Endothelial cell of umbilical vein (primary cell): ENCODE measurements around the gene FHIT. TPM values are rescaled to one million over a fixed set of nuclear protein-coding genes. Genes with fewer than 3 reads are reported as not detected.

Source experiments
- BruUV-seq: library from RNA; stranded (reverse); fragments of 400-500 nt; replicated peaks from 2 replicates; lab custom pipeline; 2021; lab: Mats Ljungman, UMichigan
- CTCF ChIA-PET: fragments of 300-600, 350-600 bp; sonication (Branson Sonifier 250); formaldehyde crosslinking; loops from one replicate; lab custom pipeline; 2021; ENCODE audit warnings: antibody characterized with exemption, inconsistent platforms; lab: Charles Lee
- POLR2A ChIA-PET: fragments of 300-600, 350-600 bp; sonication (Branson Sonifier 250); formaldehyde crosslinking; loops from one replicate; lab custom pipeline; 2021; ENCODE audit warnings: antibody characterized with exemption, inconsistent platforms; lab: Charles Lee
- DNase-seq: peaks from one replicate; pipeline ENCODE4 v3.0.0-alpha.2; 2011; ENCODE audit warnings: low read depth, low spot score
- FAIRE-seq: peaks from 2 replicates; lab custom pipeline; 2011; peaks lifted over from hg19 to GRCh38; lab: Jason Lieb, UNC
- H2AFZ ChIP-seq: 2 replicates; pipeline ENCODE4 v1.6.0; 2012; ENCODE audit warnings: low read depth, low read length, control low read depth, inconsistent platforms
- H3K27ac ChIP-seq: 2 replicates; pipeline ENCODE4 v1.5.1; 2011; ENCODE audit warnings: low read depth, mild to moderate bottlenecking, control low read depth, low read length, moderate library complexity; ENCODE audit not compliant: insufficient read depth
- H3K27me3 ChIP-seq, 2 experiments: 2 replicates each; pipeline versions ENCODE4 v1.6.0 to v1.6.1; 2011; ENCODE audit warnings: low read length in 2 of 2, mixed read lengths in 1 of 2; ENCODE audit not compliant: control insufficient read depth in 2 of 2, insufficient read depth in 2 of 2
- H3K36me3 ChIP-seq, 2 experiments: 2 replicates in 1 of 2; 3 replicates in 1 of 2; pipeline ENCODE4 v1.5.1; 2011; ENCODE audit warnings: low read length in 2 of 2, mild to moderate bottlenecking in 1 of 2, moderate library complexity in 1 of 2; ENCODE audit not compliant: control insufficient read depth in 2 of 2, insufficient read depth in 2 of 2; ENCODE audit errors: extremely low read depth in 1 of 2
- H3K4me1 ChIP-seq: 3 replicates; pipeline ENCODE4 v1.5.1; 2011; ENCODE audit warnings: mild to moderate bottlenecking, low read length; ENCODE audit not compliant: control insufficient read depth, insufficient read depth; ENCODE audit errors: extremely low read depth
- H3K4me2 ChIP-seq: 2 replicates; pipeline ENCODE4 v1.6.1; 2011; ENCODE audit warnings: low read length, control low read depth, mixed read lengths; ENCODE audit not compliant: insufficient read depth
- H3K4me3 ChIP-seq, 3 experiments: fragments of 200-600 bp in 1 of 3; sonication (generic), shearing (Covaris generic) in 1 of 3; replicated peaks in 1 of 3; 2 replicates each; pipeline ENCODE4 v1.5.1; 2011 to 2016; ENCODE audit warnings: control low read depth in 3 of 3, low read length in 3 of 3, mild to moderate bottlenecking in 2 of 3, inconsistent platforms in 1 of 3, low read depth in 1 of 3, moderate library complexity in 1 of 3; ENCODE audit not compliant: insufficient read depth in 1 of 3
- H3K79me2 ChIP-seq: 2 replicates; pipeline ENCODE4 v1.6.0; 2012; ENCODE audit warnings: low read length, inconsistent platforms; ENCODE audit not compliant: control insufficient read depth, insufficient read depth
- H3K9ac ChIP-seq: replicated peaks from 2 replicates; pipeline ENCODE3; 2011; ENCODE audit warnings: low read length, control low read depth; ENCODE audit not compliant: insufficient read depth; ENCODE audit errors: extremely low read depth
- H3K9me1 ChIP-seq: replicated peaks from 3 replicates; pipeline ENCODE4 v1.6.0; 2011; ENCODE audit warnings: mild to moderate bottlenecking, low read length; ENCODE audit not compliant: control insufficient read depth, insufficient read depth; ENCODE audit errors: extremely low read depth
- H3K9me3 ChIP-seq: replicated peaks from 2 replicates; pipeline ENCODE4 v1.5.1; 2012; ENCODE audit warnings: low read length, inconsistent platforms; ENCODE audit not compliant: control insufficient read depth, insufficient read depth
- H4K20me1 ChIP-seq: replicated peaks from 2 replicates; pipeline ENCODE3; 2011; ENCODE audit warnings: mild to moderate bottlenecking, low read length; ENCODE audit not compliant: control insufficient read depth, insufficient read depth; ENCODE audit errors: extremely low read depth
- EZH2 ChIP-seq: IDR thresholded peaks from 2 replicates; pipeline ENCODE4 v1.6.1; 2012; ENCODE audit warnings: borderline replicate concordance, low read depth, mild to moderate bottlenecking, moderate library complexity, low read length, inconsistent platforms; ENCODE audit not compliant: severe bottlenecking
- FOS ChIP-seq: IDR thresholded peaks from 2 replicates; pipeline ENCODE4 v1.6.1; 2011; ENCODE audit warnings: mild to moderate bottlenecking, low read length, moderate library complexity, borderline replicate concordance; ENCODE audit not compliant: insufficient read depth
- GATA2 ChIP-seq: IDR thresholded peaks from 2 replicates; pipeline ENCODE4 v1.7.0; 2011; ENCODE audit warnings: low read depth, mild to moderate bottlenecking, moderate library complexity, mixed read lengths, low read length; ENCODE audit not compliant: insufficient read length, insufficient read depth
- JUN ChIP-seq: IDR thresholded peaks from 2 replicates; pipeline ENCODE4 v1.6.1; 2011; ENCODE audit warnings: borderline replicate concordance, low read depth; ENCODE audit not compliant: insufficient read length, insufficient read depth
- MYC ChIP-seq: IDR thresholded peaks from one replicate; pipeline ENCODE4 v1.6.1; 2011; ENCODE audit warnings: mild to moderate bottlenecking, low read depth, low read length
- POLR2A ChIP-seq: IDR thresholded peaks from 2 replicates; pipeline ENCODE4 v1.6.1; 2012; ENCODE audit warnings: low read depth, mild to moderate bottlenecking, control low read depth, low read length
- POLR2AphosphoS5 ChIP-seq: IDR thresholded peaks from 2 replicates; pipeline ENCODE4 v1.6.1; 2012; ENCODE audit warnings: low read depth, mild to moderate bottlenecking, control low read depth, low read length, moderate library complexity; ENCODE audit not compliant: insufficient read depth
- dilution Hi-C: fragments of 300-500 bp; cut with MboI; formaldehyde crosslinking; loops from one replicate; pipeline ENCODE4 v1.15.0; 2019; ENCODE audit warnings: low sequenced_read_pairs; ENCODE audit not compliant: extremely low pct_ligation_motif_present
- intact Hi-C: fragments of 100-400 bp; cut with micrococcal nuclease; formaldehyde crosslinking; loops from one replicate; pipeline ENCODE4 v1.10.0; 2022
- polyA plus RNA-seq, 4 experiments: library from polyadenylated mRNA; depleted of rRNA in 3 of 4; stranded (reverse) in 3 of 4; unstranded in 1 of 4; fragments of >200 nt; gene quantifications; 2 replicates each; pipeline versions ENCODE4 v1.2.1 to v1.2.3, GENCODE V29; 2011 to 2012; ENCODE audit warnings: missing spikeins in 1 of 4
- total RNA-seq: library from RNA; stranded (reverse); gene quantifications from 2 replicates; pipeline ENCODE4 v1.2.3, GENCODE V29; 2021
- TF ChIP-seq, protein P1 (sequence below): IDR thresholded peaks from 2 replicates; pipeline ENCODE4 v1.6.1; 2011; ENCODE audit not compliant: insufficient read depth, insufficient read length
- TF ChIP-seq, protein P2 (sequence below), 2 donors: IDR thresholded peaks; 1 replicate in 1 of 2; 2 replicates in 1 of 2; pipeline ENCODE4 v1.5.1; 2011; ENCODE audit warnings: low read length in 2 of 2, mild to moderate bottlenecking in 2 of 2, moderate library complexity in 2 of 2, control low read depth in 1 of 2, inconsistent platforms in 1 of 2, low read depth in 1 of 2; ENCODE audit not compliant: insufficient read depth in 1 of 2; ENCODE audit errors: extremely low read depth in 1 of 2

Gene FHIT
- total and polyA plus RNA-seq, 2 donors (not counting 3 experiments of a cell fraction or from before 2014, with no cell fraction given) = 0.47 to 2.2 TPM

DNA sequence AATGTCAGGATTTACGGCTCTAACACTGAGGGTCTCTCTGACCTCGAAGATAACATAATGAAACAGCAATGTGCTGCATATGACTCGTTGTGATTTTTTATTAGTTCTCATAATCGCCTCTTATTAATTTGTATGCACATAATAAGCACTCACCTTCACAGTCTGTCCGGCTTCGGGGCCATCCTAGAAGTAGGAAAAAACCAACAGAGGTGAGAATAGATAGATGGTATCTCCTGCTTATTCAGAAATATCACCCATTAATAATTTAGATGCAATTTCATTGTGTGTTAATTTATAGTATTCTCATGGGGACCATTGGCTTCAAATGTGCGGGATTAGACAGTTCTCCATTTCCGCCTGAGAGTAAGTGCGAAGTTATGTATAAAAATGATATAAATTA lies 1240.0 kb downstream of the FHIT start:
- no peaks in the 10 kb centered on the region for H3K4me1 ChIP-seq
- no peaks in the 10 kb centered on the region for H4K20me1 ChIP-seq
- H3K4me3 ChIP-seq = no peak overlapping the region
- dilution Hi-C loops (no loop called here), intact Hi-C loops (no loop called here)
- DNase-seq (no peak), FAIRE-seq (no peak)
- H3K4me2 ChIP-seq = no peak overlapping the region
- no peaks in the 10 kb centered on the region for H3K27me3 ChIP-seq
- H3K27ac ChIP-seq = no peak overlapping the region
- ChIA-PET CTCF (no interaction called here), POLR2A (no interaction called here)
- no peaks in the 10 kb centered on the region for H3K9me1 ChIP-seq
- H3K9ac ChIP-seq = no peak overlapping the region
- no peak for TF ChIP-seq POLR2A
- TF ChIP-seq POLR2AphosphoS5 = no peak
- TF ChIP-seq MYC = no peak
- TF ChIP-seq EZH2 = no peak
- no peak for TF ChIP-seq FOS
- TF ChIP-seq, protein P1, sequence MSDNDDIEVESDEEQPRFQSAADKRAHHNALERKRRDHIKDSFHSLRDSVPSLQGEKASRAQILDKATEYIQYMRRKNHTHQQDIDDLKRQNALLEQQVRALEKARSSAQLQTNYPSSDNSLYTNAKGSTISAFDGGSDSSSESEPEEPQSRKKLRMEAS = no peak
- no peak for TF ChIP-seq JUN
- TF ChIP-seq, protein P2, sequence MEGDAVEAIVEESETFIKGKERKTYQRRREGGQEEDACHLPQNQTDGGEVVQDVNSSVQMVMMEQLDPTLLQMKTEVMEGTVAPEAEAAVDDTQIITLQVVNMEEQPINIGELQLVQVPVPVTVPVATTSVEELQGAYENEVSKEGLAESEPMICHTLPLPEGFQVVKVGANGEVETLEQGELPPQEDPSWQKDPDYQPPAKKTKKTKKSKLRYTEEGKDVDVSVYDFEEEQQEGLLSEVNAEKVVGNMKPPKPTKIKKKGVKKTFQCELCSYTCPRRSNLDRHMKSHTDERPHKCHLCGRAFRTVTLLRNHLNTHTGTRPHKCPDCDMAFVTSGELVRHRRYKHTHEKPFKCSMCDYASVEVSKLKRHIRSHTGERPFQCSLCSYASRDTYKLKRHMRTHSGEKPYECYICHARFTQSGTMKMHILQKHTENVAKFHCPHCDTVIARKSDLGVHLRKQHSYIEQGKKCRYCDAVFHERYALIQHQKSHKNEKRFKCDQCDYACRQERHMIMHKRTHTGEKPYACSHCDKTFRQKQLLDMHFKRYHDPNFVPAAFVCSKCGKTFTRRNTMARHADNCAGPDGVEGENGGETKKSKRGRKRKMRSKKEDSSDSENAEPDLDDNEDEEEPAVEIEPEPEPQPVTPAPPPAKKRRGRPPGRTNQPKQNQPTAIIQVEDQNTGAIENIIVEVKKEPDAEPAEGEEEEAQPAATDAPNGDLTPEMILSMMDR (IDR thresholded peaks at IDR 0.05; ENCODE audit: extremely low read depth in 1 of 2, insufficient read depth in 1 of 2, low read depth in 1 of 2, low read length in 2 of 2) = no peak
- no peak for TF ChIP-seq GATA2
- no peaks in the 10 kb centered on the region for H3K9me3 ChIP-seq
- BruUV-seq = no TSS peak
- no peak overlapping the region for H2AFZ ChIP-seq
- H3K79me2 ChIP-seq = no peaks in the 10 kb centered on the region
- H3K36me3 ChIP-seq = no peaks in the 10 kb centered on the region
